ENCODE measurements around the gene NFASC. TPM values are rescaled to one million over a fixed set of nuclear protein-coding genes. Genes with fewer than 3 reads are reported as not detected.

The NFASC gene
- total RNA-seq, 1 experiment from 2014 or later: 20.1 TPM

DNA sequence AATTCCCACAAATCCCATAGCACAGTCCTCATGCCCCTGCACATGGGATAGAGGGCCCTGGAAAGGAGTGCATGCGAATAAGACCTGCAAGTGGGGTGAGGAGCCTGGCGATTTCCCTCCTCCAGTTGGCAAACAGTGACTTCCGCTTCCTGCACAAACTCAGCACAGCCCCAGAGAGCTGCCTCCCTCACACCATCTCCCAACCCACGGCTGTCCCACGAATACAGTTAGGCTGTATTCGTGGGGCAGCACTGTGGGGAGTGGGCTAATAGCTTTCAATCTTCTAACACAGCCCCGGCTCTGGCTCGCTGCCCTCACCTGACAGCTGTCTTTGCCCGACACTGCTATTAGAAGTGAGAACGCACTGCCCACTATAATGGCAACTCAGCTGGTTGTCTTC lies 144.1 kb downstream of the NFASC start (continued):
- TF ChIP-seq FOXP1 (CRISPR knock-in tag; IDR thresholded peaks at IDR 0.05; ENCODE audit: borderline replicate concordance) (no peak), IRF2 (CRISPR knock-in tag; IDR thresholded peaks at IDR 0.05; ENCODE audit: borderline replicate concordance, low read depth) (no peak)

DNA sequence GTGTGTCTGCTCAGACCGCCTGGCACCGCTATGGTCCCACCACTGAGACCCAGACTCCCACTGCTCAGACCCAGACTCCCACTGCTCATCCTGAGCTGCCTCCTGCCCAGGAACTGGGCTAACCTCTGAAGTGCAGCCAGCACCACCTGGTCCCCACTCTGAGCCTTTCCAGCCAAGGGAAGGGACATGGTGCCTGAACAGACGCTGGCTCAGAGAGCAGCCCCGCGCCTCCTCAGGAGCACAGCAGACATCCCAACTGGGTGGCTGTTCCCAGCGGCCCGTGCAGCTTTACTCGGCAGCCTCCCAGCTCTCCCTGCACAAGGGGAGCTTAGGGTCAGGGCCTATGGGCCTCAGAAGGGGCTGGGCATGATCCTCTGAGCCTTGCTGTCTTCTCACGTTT lies 144.6 kb downstream of the NFASC start:
- H3K27me3 Mint-ChIP-seq (ENCODE audit: low read depth): peaks cover 6% of the 10 kb centered on the region; the same call in 1 of the 2 replicates
- POLR2A ChIA-PET: no interaction called here
- H3K36me3 Mint-ChIP-seq: no peaks in the 10 kb centered on the region
- peaks cover 32% of the 10 kb centered on the region for H3K4me1 Mint-ChIP-seq
- no peaks in the 10 kb centered on the region for H3K9me3 Mint-ChIP-seq
- TF ChIP-seq, protein P1, sequence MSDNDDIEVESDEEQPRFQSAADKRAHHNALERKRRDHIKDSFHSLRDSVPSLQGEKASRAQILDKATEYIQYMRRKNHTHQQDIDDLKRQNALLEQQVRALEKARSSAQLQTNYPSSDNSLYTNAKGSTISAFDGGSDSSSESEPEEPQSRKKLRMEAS (CRISPR knock-in tag; IDR thresholded peaks at IDR 0.05): no peak
- TF ChIP-seq, protein P2, sequence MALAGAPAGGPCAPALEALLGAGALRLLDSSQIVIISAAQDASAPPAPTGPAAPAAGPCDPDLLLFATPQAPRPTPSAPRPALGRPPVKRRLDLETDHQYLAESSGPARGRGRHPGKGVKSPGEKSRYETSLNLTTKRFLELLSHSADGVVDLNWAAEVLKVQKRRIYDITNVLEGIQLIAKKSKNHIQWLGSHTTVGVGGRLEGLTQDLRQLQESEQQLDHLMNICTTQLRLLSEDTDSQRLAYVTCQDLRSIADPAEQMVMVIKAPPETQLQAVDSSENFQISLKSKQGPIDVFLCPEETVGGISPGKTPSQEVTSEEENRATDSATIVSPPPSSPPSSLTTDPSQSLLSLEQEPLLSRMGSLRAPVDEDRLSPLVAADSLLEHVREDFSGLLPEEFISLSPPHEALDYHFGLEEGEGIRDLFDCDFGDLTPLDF (CRISPR knock-in tag; IDR thresholded peaks at IDR 0.05): no peak
- TF ChIP-seq ZNF671 (CRISPR knock-in tag; IDR thresholded peaks at IDR 0.05): no peak
- TF ChIP-seq ZNF219 (CRISPR knock-in tag; IDR thresholded peaks at IDR 0.05; ENCODE audit: borderline replicate concordance): no peak
- no peak for TF ChIP-seq ZNF317 (CRISPR knock-in tag; IDR thresholded peaks at IDR 0.05; ENCODE audit: borderline replicate concordance, low read depth)
- no peak for TF ChIP-seq ZNF423 (CRISPR knock-in tag; IDR thresholded peaks at IDR 0.05)
- TF ChIP-seq TEAD1 (CRISPR knock-in tag; IDR thresholded peaks at IDR 0.05): no peak
- no peak for TF ChIP-seq TEAD4 (CRISPR knock-in tag; IDR thresholded peaks at IDR 0.05)
- TF ChIP-seq JUN (CRISPR knock-in tag; IDR thresholded peaks at IDR 0.05): no peak
- TF ChIP-seq GTF2I (CRISPR knock-in tag; conservative IDR thresholded peaks at IDR 0.05): no peak
- TF ChIP-seq, protein P3, sequence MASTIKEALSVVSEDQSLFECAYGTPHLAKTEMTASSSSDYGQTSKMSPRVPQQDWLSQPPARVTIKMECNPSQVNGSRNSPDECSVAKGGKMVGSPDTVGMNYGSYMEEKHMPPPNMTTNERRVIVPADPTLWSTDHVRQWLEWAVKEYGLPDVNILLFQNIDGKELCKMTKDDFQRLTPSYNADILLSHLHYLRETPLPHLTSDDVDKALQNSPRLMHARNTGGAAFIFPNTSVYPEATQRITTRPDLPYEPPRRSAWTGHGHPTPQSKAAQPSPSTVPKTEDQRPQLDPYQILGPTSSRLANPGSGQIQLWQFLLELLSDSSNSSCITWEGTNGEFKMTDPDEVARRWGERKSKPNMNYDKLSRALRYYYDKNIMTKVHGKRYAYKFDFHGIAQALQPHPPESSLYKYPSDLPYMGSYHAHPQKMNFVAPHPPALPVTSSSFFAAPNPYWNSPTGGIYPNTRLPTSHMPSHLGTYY (CRISPR knock-in tag; IDR thresholded peaks at IDR 0.05): no peak
- no peak for TF ChIP-seq CREB1 (CRISPR knock-in tag; IDR thresholded peaks at IDR 0.05)
- TF ChIP-seq SP1 (CRISPR knock-in tag; conservative IDR thresholded peaks at IDR 0.05): no peak
- TF ChIP-seq ESRRA (CRISPR knock-in tag; IDR thresholded peaks at IDR 0.05; ENCODE audit: borderline replicate concordance): no peak
- TF ChIP-seq, protein P4, sequence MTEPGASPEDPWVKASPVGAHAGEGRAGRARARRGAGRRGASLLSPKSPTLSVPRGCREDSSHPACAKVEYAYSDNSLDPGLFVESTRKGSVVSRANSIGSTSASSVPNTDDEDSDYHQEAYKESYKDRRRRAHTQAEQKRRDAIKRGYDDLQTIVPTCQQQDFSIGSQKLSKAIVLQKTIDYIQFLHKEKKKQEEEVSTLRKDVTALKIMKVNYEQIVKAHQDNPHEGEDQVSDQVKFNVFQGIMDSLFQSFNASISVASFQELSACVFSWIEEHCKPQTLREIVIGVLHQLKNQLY (CRISPR knock-in tag; IDR thresholded peaks at IDR 0.05): no peak
- no peak for TF ChIP-seq HMGA2 (CRISPR knock-in tag; IDR thresholded peaks at IDR 0.05)
- TF ChIP-seq, protein P5, sequence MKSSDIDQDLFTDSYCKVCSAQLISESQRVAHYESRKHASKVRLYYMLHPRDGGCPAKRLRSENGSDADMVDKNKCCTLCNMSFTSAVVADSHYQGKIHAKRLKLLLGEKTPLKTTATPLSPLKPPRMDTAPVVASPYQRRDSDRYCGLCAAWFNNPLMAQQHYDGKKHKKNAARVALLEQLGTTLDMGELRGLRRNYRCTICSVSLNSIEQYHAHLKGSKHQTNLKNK (CRISPR knock-in tag; IDR thresholded peaks at IDR 0.05): no peak
- ATAC-seq: no peak
- CTCF ChIA-PET: interaction anchor here (1.6 to 5.0 kb wide), 5 partner anchors 14 to 91 kb away, joined by 4 to 53 read pairs (median 8); no protein-coding TSS in a partner anchor
- DNase-seq (ENCODE audit: low spot score): no peak
- no peak overlapping the region for H3K27ac Mint-ChIP-seq
- H3K4me3 Mint-ChIP-seq: no peak overlapping the region

DNA sequence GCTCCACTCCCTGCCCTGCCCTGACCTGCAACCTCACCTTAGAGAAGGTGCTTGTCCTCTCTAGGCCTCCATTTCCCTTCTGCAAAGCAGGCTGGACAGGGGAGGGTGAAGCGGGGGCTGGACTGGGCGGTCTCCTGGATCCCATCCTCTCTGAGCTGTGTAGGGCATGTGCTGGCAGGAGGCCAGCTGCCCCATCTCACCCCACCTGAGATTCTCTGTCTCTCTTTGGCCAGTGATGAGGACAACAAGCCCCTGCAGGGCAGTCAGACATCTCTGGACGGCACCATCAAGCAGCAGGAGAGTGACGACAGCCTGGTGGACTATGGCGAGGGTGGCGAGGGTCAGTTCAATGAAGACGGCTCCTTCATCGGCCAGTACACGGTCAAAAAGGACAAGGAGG lies 145.4 kb downstream of the NFASC start:
- POLR2A ChIA-PET: no interaction called here
- Mint-ChIP-seq H3K4me3 (no peak overlapping the region), H3K36me3 (no peaks in the 10 kb centered on the region), H3K27ac (no peak overlapping the region), H3K9me3 (no peaks in the 10 kb centered on the region), H3K27me3 (ENCODE audit: low read depth) (peaks cover 9% of the 10 kb centered on the region; the same call in 1 of the 2 replicates), H3K4me1 (peaks cover 32% of the 10 kb centered on the region)
- TF ChIP-seq NR2C2 (CRISPR knock-in tag; IDR thresholded peaks at IDR 0.05): no peak
- TF ChIP-seq, protein P6, sequence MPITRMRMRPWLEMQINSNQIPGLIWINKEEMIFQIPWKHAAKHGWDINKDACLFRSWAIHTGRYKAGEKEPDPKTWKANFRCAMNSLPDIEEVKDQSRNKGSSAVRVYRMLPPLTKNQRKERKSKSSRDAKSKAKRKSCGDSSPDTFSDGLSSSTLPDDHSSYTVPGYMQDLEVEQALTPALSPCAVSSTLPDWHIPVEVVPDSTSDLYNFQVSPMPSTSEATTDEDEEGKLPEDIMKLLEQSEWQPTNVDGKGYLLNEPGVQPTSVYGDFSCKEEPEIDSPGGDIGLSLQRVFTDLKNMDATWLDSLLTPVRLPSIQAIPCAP (CRISPR knock-in tag; IDR thresholded peaks at IDR 0.05): no peak
- no peak for TF ChIP-seq SP1 (CRISPR knock-in tag; conservative IDR thresholded peaks at IDR 0.05)
- TF ChIP-seq ESRRA (CRISPR knock-in tag; IDR thresholded peaks at IDR 0.05; ENCODE audit: borderline replicate concordance): no peak
- TF ChIP-seq, protein P7, sequence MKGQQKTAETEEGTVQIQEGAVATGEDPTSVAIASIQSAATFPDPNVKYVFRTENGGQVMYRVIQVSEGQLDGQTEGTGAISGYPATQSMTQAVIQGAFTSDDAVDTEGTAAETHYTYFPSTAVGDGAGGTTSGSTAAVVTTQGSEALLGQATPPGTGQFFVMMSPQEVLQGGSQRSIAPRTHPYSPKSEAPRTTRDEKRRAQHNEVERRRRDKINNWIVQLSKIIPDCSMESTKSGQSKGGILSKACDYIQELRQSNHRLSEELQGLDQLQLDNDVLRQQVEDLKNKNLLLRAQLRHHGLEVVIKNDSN (CRISPR knock-in tag; IDR thresholded peaks at IDR 0.05): no peak
- DNase-seq (ENCODE audit: low spot score) (no peak), ATAC-seq (no peak)
- CTCF ChIA-PET: interaction anchor here (1.3 kb wide), 1 partner anchor 50 kb away, joined by 3 read pairs; no protein-coding TSS in a partner anchor

Measured in WTC11 (cell line).